ENCODE data around the gene DDX27. TPM values are rescaled to one million over a fixed set of nuclear protein-coding genes. Genes with fewer than 3 reads are reported as not detected.

The DDX27 gene
- total and polyA plus RNA-seq, 2 of the 8 experiments (the other 6 are each of a cell fraction or from before 2014, with no cell fraction given) = 42.7 to 51.0 TPM

- peak overlapping the region; percentile 74 for H3K27ac ChIP-seq (ENCODE audit: low read depth, low read length)
- H3K9me3 ChIP-seq (ENCODE audit: insufficient read depth in 2 of 2, low read depth in 1 of 2, low read length in 1 of 2) = no peaks in the 10 kb centered on the region
- peaks cover 14 to 35% (median 29%) of the 10 kb centered on the region in 4 experiments for H3K36me3 ChIP-seq (ENCODE audit: control insufficient read depth in 2 of 4, insufficient read depth in 4 of 4, low read length in 3 of 4)
- no peak overlapping the region for H2BK15ac ChIP-seq (ENCODE audit: low read length)
- H3K4me1 ChIP-seq (replicated peaks in 1 of 4; ENCODE audit: control insufficient read depth in 3 of 4, insufficient read depth in 4 of 4, low read length in 3 of 4) = peaks cover 0 to 5% (median 3%) of the 10 kb centered on the region in 4 experiments; a peak in 3 of 7 replicates
- H3K79me1 ChIP-seq (ENCODE audit: low read depth, low read length) = peaks cover 3% of the 10 kb centered on the region; the same call in 1 of the 2 replicates
- no peak overlapping the region for H4K5ac ChIP-seq (ENCODE audit: insufficient read length, low read depth, low read length)
- no peaks in the 10 kb centered on the region for H3K27me3 ChIP-seq (replicated peaks in 1 of 4; ENCODE audit: control insufficient read depth in 3 of 4, extremely low read depth in 1 of 4, insufficient read depth in 3 of 4, low read length in 3 of 4)
- peak overlapping the region; percentile 62 to 94 (median 88) for H3K9ac ChIP-seq (replicated peaks in 1 of 4; ENCODE audit: extremely low read depth in 1 of 4, low read depth in 3 of 4, low read length in 3 of 4)
- no peak overlapping the region for H4K8ac ChIP-seq (ENCODE audit: extremely low read depth, insufficient read depth, low read length)
- no peak overlapping the region for H2AFZ ChIP-seq (ENCODE audit: low read length)
- H3K79me2 ChIP-seq (ENCODE audit: control insufficient read depth in 1 of 2, insufficient read depth in 2 of 2, low read length in 2 of 2) = peaks cover 10 to 15% of the 10 kb centered on the region in 2 experiments; a peak in 3 of 4 replicates
- CTCF ChIA-PET (ENCODE audit: partially characterized antibody) = interaction anchor here (0.6 to 1.5 kb wide), 4 partner anchors 10 to 88 kb away, joined by 3 to 5 read pairs (median 4); no protein-coding TSS in a partner anchor
- H4K91ac ChIP-seq (replicated peaks; ENCODE audit: insufficient read length, low read length) = no peak overlapping the region
- 0 out of 2 replicates have a peak overlapping the region, but pooled peaks have one; percentile 53 for H2BK12ac ChIP-seq (ENCODE audit: low read depth, low read length)
- H2AK5ac ChIP-seq (ENCODE audit: low read depth, low read length) = no peak overlapping the region
- H2BK5ac ChIP-seq (ENCODE audit: low read depth, low read length) = no peak overlapping the region; the same call in 1 of the 2 replicates
- WGBS, 2 experiments (ENCODE audit: extremely low coverage in 1 of 2, insufficient coverage in 1 of 2, insufficient read length in 1 of 2, insufficient replicate concordance in 2 of 2, low coverage in 1 of 2, low lambda C conversion rate in 2 of 2, missing lambda C conversion rate in 1 of 2) = 76% methylated on average over 27 of the region's 28 CpGs; no CpG with 5 or more reads in 1 of the 2 experiments
- no peaks in the 10 kb centered on the region for H4K20me1 ChIP-seq (replicated peaks in 1 of 2; ENCODE audit: control insufficient read depth in 1 of 2, insufficient read depth in 2 of 2, low read length in 2 of 2)
- H3K18ac ChIP-seq (ENCODE audit: extremely low read depth, low read length) = no peak overlapping the region
- H3K14ac ChIP-seq (ENCODE audit: insufficient read length) = no peak overlapping the region
- no peak overlapping the region for H2BK20ac ChIP-seq (ENCODE audit: low read length)
- no peak overlapping the region for H2BK120ac ChIP-seq (replicated peaks; ENCODE audit: low read depth, low read length)
- POLR2A ChIA-PET (ENCODE audit: partially characterized antibody) = interaction anchor here (0.6 to 1.7 kb wide), 11 partner anchors 10 to 87 kb away, joined by 3 to 8 read pairs (median 4); partner anchors contain the start of gene ZNFX1
- no peak overlapping the region for H3K23ac ChIP-seq (ENCODE audit: insufficient read length)
- peaks cover 7% of the 10 kb centered on the region; the same call in 1 of the 2 replicates for H3K23me2 ChIP-seq (ENCODE audit: low read depth, low read length)
- DNase-seq (ENCODE audit: low read depth in 1 of 2, low spot score in 2 of 2) = no peak
- H3K4me3 ChIP-seq (ENCODE audit: extremely low read depth in 1 of 4, insufficient read depth in 2 of 4, low read depth in 3 of 4, low read length in 4 of 4) = peak overlapping the region; percentile 78 to 88 (median 85)
- H3K4ac ChIP-seq (replicated peaks; ENCODE audit: insufficient read length, low read depth, low read length) = no peak overlapping the region
- FAIRE-seq = no peak
- peak overlapping the region; percentile 97 to 99 for H3K4me2 ChIP-seq (ENCODE audit: insufficient read depth in 1 of 2, low read depth in 2 of 2, low read length in 2 of 2)
- H3K56ac ChIP-seq (replicated peaks; ENCODE audit: insufficient read length, low read depth, low read length) = no peak overlapping the region
- no peak for TF ChIP-seq SAP30 (IDR thresholded peaks at IDR 0.05; ENCODE audit: insufficient read depth, insufficient replicate concordance, low read length)
- no peak for TF ChIP-seq TCF12 (IDR thresholded peaks at IDR 0.05; ENCODE audit: low read depth, low read length)
- no peak for TF ChIP-seq RFX5 (IDR thresholded peaks at IDR 0.05; ENCODE audit: borderline replicate concordance, low read depth, low read length)
- no peak for TF ChIP-seq CEBPB (IDR thresholded peaks at IDR 0.05; ENCODE audit: low read depth, low read length)
- no peak for TF ChIP-seq NANOG (IDR thresholded peaks at IDR 0.05; ENCODE audit: insufficient read depth, low read depth, low read length, poor library complexity, severe bottlenecking)
- no peak for TF ChIP-seq POLR2A (IDR thresholded peaks at IDR 0.05; ENCODE audit: control extremely low read depth in 1 of 2, low read depth in 2 of 2, low read length in 2 of 2)
- no peak for TF ChIP-seq SP1 (IDR thresholded peaks at IDR 0.05; ENCODE audit: low read depth, low read length)
- no peak for TF ChIP-seq POLR2AphosphoS5 (IDR thresholded peaks at IDR 0.05; ENCODE audit: low read depth, low read length)
- TF ChIP-seq KDM4A (IDR thresholded peaks at IDR 0.05; ENCODE audit: low read depth, low read length, severe bottlenecking) = no peak
- no peak for TF ChIP-seq CHD2 (IDR thresholded peaks at IDR 0.05; ENCODE audit: low read length)
- no peak for TF ChIP-seq EP300 (IDR thresholded peaks at IDR 0.05; ENCODE audit: borderline replicate concordance in 1 of 2, low read depth in 2 of 2, low read length in 2 of 2)
Measured at GRCh38 chr20:49219924-49220831, 962 bp downstream of the DDX27 start.

Data from H1 (cell line).